NCI-H82 (cell line): ENCODE measurements around the gene OMP.

ENCODE experiments used
- DNase-seq: peaks from one replicate; lab custom pipeline; 2025; lab: John Stamatoyannopoulos, UW

Gene OMP

GRCh38 chr11:77123591-77123990, 21.0 kb downstream of the OMP start:
- DNase-seq = no peak

GRCh38 chr11:77124041-77124440, 21.4 kb downstream of the OMP start:
- no peak for DNase-seq

GRCh38 chr11:77124488-77124887, 21.8 kb downstream of the OMP start:
- DNase-seq = no peak

GRCh38 chr11:77125191-77125590, 22.6 kb downstream of the OMP start:
- no peak for DNase-seq

- DNase-seq = no peak
These were observed 23.1 kb downstream of the OMP start for GRCh38 chr11:77125695-77126094.

- no peak for DNase-seq
These were observed 23.6 kb downstream of the OMP start for GRCh38 chr11:77126156-77126775.

- DNase-seq = peak; percentile 32
These were observed 24.2 kb downstream of the OMP start for GRCh38 chr11:77126861-77127234.

GRCh38 chr11:77127235-77127911, 24.7 kb downstream of the OMP start:
- peak; percentile 59 for DNase-seq

- peak; percentile 62 for DNase-seq
These were observed 25.5 kb downstream of the OMP start, which contains the start of gene MYO7A for GRCh38 chr11:77127920-77128691. MYO7A (plus strand) TSS chr11:77128246; CDS start chr11:77130635, 2,389 bp downstream.

- DNase-seq = no peak
These were observed 26.6 kb downstream of the OMP start for GRCh38 chr11:77129069-77129841.

- no peak for DNase-seq
These were observed 27.5 kb downstream of the OMP start for GRCh38 chr11:77129842-77130756.

- no peak for DNase-seq
These were observed 28.3 kb downstream of the OMP start for GRCh38 chr11:77130763-77131513.

GRCh38 chr11:77131560-77131959, 28.9 kb downstream of the OMP start:
- DNase-seq = no peak

- DNase-seq = no peak
These were observed 32.4 kb downstream of the OMP start for GRCh38 chr11:77135069-77135468.

- no peak for DNase-seq
These were observed 33.4 kb downstream of the OMP start for GRCh38 chr11:77136074-77136473.

GRCh38 chr11:77136784-77137420, 34.3 kb downstream of the OMP start:
- DNase-seq = no peak

- DNase-seq = no peak
These were observed 34.8 kb downstream of the OMP start for GRCh38 chr11:77137421-77137820.

GRCh38 chr11:77138106-77138649, 35.5 kb downstream of the OMP start:
- peak; percentile 53 for DNase-seq

GRCh38 chr11:77139201-77139600, 36.6 kb downstream of the OMP start:
- DNase-seq = no peak
